GM21526 (cell line): ENCODE results near the gene AFAP1L2.

Experiments
- ATAC-seq: cut with Tn5 transposase; IDR thresholded peaks from one replicate; pipeline ENCODE4 v1.9.1; 2021; ENCODE audit warnings: moderate library complexity; ENCODE audit not compliant: unreplicated experiment, low FRiP score

AFAP1L2 gene

GRCh38 chr10:114278884-114279191 is 125.5 kb downstream of the AFAP1L2 start:
- no peak for ATAC-seq

GRCh38 chr10:114278140-114278883 is 126.0 kb downstream of the AFAP1L2 start:
- ATAC-seq, result no peak

GRCh38 chr10:114276671-114277070 is 127.6 kb downstream of the AFAP1L2 start:
- ATAC-seq, result no peak

GRCh38 chr10:114276066-114276465 is 128.2 kb downstream of the AFAP1L2 start:
- ATAC-seq, result no peak

- ATAC-seq, result no peak
Observed at GRCh38 chr10:114274616-114275453, 129.5 kb downstream of the AFAP1L2 start.

GRCh38 chr10:114273910-114274309 is 130.4 kb downstream of the AFAP1L2 start:
- ATAC-seq, result no peak

GRCh38 chr10:114272696-114273095 is 131.6 kb downstream of the AFAP1L2 start:
- ATAC-seq, result no peak

GRCh38 chr10:114271779-114272167 is 132.5 kb downstream of the AFAP1L2 start:
- no peak for ATAC-seq

GRCh38 chr10:114271075-114271778 is 133.1 kb downstream of the AFAP1L2 start:
- ATAC-seq, result no peak

GRCh38 chr10:114266521-114266920 is 137.8 kb downstream of the AFAP1L2 start:
- no peak for ATAC-seq

- no peak for ATAC-seq
Observed at GRCh38 chr10:114265392-114266053, 138.8 kb downstream of the AFAP1L2 start.

GRCh38 chr10:114262496-114262895 is 141.8 kb downstream of the AFAP1L2 start:
- no peak for ATAC-seq

GRCh38 chr10:114261076-114261475 is 143.2 kb downstream of the AFAP1L2 start:
- no peak for ATAC-seq

GRCh38 chr10:114260366-114260765 is 143.9 kb downstream of the AFAP1L2 start:
- no peak for ATAC-seq

GRCh38 chr10:114259824-114260223 is 144.5 kb downstream of the AFAP1L2 start:
- no peak for ATAC-seq

GRCh38 chr10:114258274-114258840 is 145.9 kb downstream of the AFAP1L2 start:
- no peak for ATAC-seq

GRCh38 chr10:114257498-114257897 is 146.8 kb downstream of the AFAP1L2 start:
- no peak for ATAC-seq

- no peak for ATAC-seq
Observed at GRCh38 chr10:114256822-114257221, 147.5 kb downstream of the AFAP1L2 start.

GRCh38 chr10:114256008-114256765 is 148.1 kb downstream of the AFAP1L2 start:
- ATAC-seq, result no peak

- ATAC-seq, result no peak
Observed at GRCh38 chr10:114255227-114255626, 149.1 kb downstream of the AFAP1L2 start.
